ENCODE data around the gene ERBB4.

- TF ChIP-seq BRCA1 (IDR thresholded peaks at IDR 0.05; ENCODE audit: low read depth, low read length) (no peak), CTCF (IDR thresholded peaks at IDR 0.05; ENCODE audit: control extremely low read depth in 1 of 3, insufficient read depth in 1 of 3, low read depth in 1 of 3, low read length in 3 of 3) (no peak), EZH2 (IDR thresholded peaks at IDR 0.05; ENCODE audit: low read depth, low read length, severe bottlenecking) (no peak), SUZ12 (IDR thresholded peaks at IDR 0.05; ENCODE audit: low read length) (no peak), TBP (IDR thresholded peaks at IDR 0.05; ENCODE audit: low read depth, low read length) (no peak), ATF3 (IDR thresholded peaks at IDR 0.05; ENCODE audit: insufficient read depth, low read depth, low read length) (no peak), TAF1 (IDR thresholded peaks at IDR 0.05; ENCODE audit: low read depth, low read length) (no peak), RFX5 (IDR thresholded peaks at IDR 0.05; ENCODE audit: borderline replicate concordance, low read depth, low read length) (no peak), SIX5 (IDR thresholded peaks at IDR 0.05; ENCODE audit: low read depth, low read length) (no peak), POLR2A (IDR thresholded peaks at IDR 0.05; ENCODE audit: control extremely low read depth in 1 of 2, low read depth in 2 of 2, low read length in 2 of 2) (no peak), NRF1 (IDR thresholded peaks at IDR 0.05; ENCODE audit: low read depth, low read length) (no peak)
Observed at GRCh38 chr2:212348501-212348900, 190.1 kb downstream of the ERBB4 start.
